NT2/D1 (cell line): Measurements from ENCODE around the gene CEP104.

Experiments
- DNase-seq: peaks from one replicate; pipeline ENCODE4 v3.0.0-alpha.2; 2011; ENCODE audit warnings: low read depth, low spot score
- H3K27me3 ChIP-seq: 2 replicates; pipeline ENCODE4 v1.6.0; 2011; ENCODE audit warnings: mild to moderate bottlenecking; ENCODE audit not compliant: insufficient read length, insufficient read depth
- H3K36me3 ChIP-seq: 2 replicates; pipeline ENCODE4 v1.6.1; 2011; ENCODE audit warnings: mild to moderate bottlenecking, low read length, mixed read lengths; ENCODE audit not compliant: insufficient read depth, insufficient read length
- H3K4me1 ChIP-seq: 2 replicates; pipeline ENCODE4 v1.5.1; 2011; ENCODE audit not compliant: insufficient read depth, insufficient read length
- H3K4me3 ChIP-seq: 2 replicates; pipeline ENCODE4 v1.5.1; 2011; ENCODE audit warnings: low read depth; ENCODE audit not compliant: insufficient read length
- H3K9ac ChIP-seq: 2 replicates; pipeline ENCODE4 v1.6.0; 2011; ENCODE audit warnings: low read depth; ENCODE audit not compliant: insufficient read length
- H3K9me3 ChIP-seq: 2 replicates; pipeline ENCODE4 v1.5.1; 2011; ENCODE audit warnings: mild to moderate bottlenecking, low read length; ENCODE audit not compliant: insufficient read depth
- SUZ12 ChIP-seq: IDR thresholded peaks from 2 replicates; pipeline ENCODE4 v1.6.1; 2011; ENCODE audit not compliant: insufficient read length, insufficient read depth; ENCODE audit errors: extremely low read depth
- YY1 ChIP-seq: IDR thresholded peaks from 2 replicates; pipeline ENCODE4 v1.6.1; 2011; ENCODE audit not compliant: insufficient read length, insufficient read depth
- ZNF274 ChIP-seq: IDR thresholded peaks from 2 replicates; pipeline ENCODE4 v1.6.1; 2011; ENCODE audit warnings: mild to moderate bottlenecking, low read depth, low read length

The CEP104 gene

GRCh38 chr1:3775490-3776230 lies 81.4 kb downstream of the CEP104 start:
- H3K4me1 ChIP-seq: peaks cover 19% of the 10 kb centered on the region
- DNase-seq: no peak
- peaks cover 33% of the 10 kb centered on the region for H3K36me3 ChIP-seq
- H3K4me3 ChIP-seq: no peak overlapping the region
- TF ChIP-seq SUZ12 (no peak), ZNF274 (no peak), YY1 (no peak)
- H3K9me3 ChIP-seq: no peaks in the 10 kb centered on the region
- H3K9ac ChIP-seq: peak overlapping the region; percentile 32
- peaks cover 12% of the 10 kb centered on the region for H3K27me3 ChIP-seq

DNA sequence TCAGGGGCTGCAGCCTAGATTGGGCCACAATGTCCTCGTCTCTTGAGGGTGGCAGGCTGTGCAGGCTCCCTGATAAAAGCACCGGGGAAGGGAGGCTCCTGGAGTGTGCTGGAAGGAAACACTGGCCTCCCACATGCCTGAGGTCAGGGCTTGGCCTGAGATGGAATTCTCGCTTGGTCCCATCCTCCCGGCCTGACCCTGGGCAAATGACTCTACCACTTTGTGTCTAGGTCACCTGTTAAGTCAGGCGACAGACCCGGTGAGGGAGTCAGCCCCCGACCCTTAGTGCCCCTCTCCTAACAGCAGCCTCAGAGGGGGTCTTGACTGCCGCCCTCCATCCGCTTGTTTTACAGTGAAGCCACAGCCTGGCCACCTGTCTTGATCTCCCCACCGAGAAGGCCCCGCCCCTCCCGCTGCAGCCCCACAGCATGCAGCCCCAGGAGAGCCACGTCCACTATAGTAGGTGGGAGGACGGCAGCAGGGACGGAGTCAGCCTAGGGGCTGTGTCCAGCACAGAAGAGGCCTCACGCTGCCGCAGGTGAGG lies 82.0 kb downstream of the CEP104 start:
- TF ChIP-seq YY1 (no peak), SUZ12 (no peak), ZNF274 (no peak)
- Histone ChIP-seq H3K27me3 (peaks cover 12% of the 10 kb centered on the region), H3K9ac (peak overlapping the region; percentile 32), H3K4me1 (peaks cover 21% of the 10 kb centered on the region), H3K36me3 (peaks cover 26% of the 10 kb centered on the region), H3K9me3 (no peaks in the 10 kb centered on the region), H3K4me3 (no peak overlapping the region)
- no peak for DNase-seq

- TF ChIP-seq ZNF274 (no peak), YY1 (no peak), SUZ12 (no peak)
- Histone ChIP-seq H3K4me1 (peaks cover 21% of the 10 kb centered on the region), H3K9ac (peak overlapping the region; percentile 56), H3K27me3 (peaks cover 12% of the 10 kb centered on the region), H3K9me3 (no peaks in the 10 kb centered on the region), H3K4me3 (no peak overlapping the region), H3K36me3 (peaks cover 20% of the 10 kb centered on the region)
- no peak for DNase-seq
Observed at GRCh38 chr1:3774276-3774945, 82.6 kb downstream of the CEP104 start.

GRCh38 chr1:3773572-3774275 lies 83.3 kb downstream of the CEP104 start:
- Histone ChIP-seq H3K9ac (peak overlapping the region; percentile 66), H3K27me3 (peaks cover 12% of the 10 kb centered on the region), H3K9me3 (no peaks in the 10 kb centered on the region), H3K36me3 (peaks cover 13% of the 10 kb centered on the region), H3K4me1 (peaks cover 21% of the 10 kb centered on the region), H3K4me3 (no peak overlapping the region)
- TF ChIP-seq ZNF274 (no peak), SUZ12 (no peak), YY1 (no peak)
- DNase-seq: no peak

GRCh38 chr1:3772715-3773571 lies 84.1 kb downstream of the CEP104 start, which contains the start of gene SMIM1:
TSS of gene SMIM1 (plus strand) at chr1:3772749. CDS start at chr1:3775374, 2,625 bp downstream.
- Histone ChIP-seq H3K4me1 (peaks cover 21% of the 10 kb centered on the region), H3K9me3 (no peaks in the 10 kb centered on the region), H3K9ac (peak within 1 kb of the TSS; percentile 78), H3K27me3 (peaks cover 12% of the 10 kb centered on the region), H3K36me3 (peaks cover 5% of the 10 kb centered on the region), H3K4me3 (peak within 1 kb of the TSS; percentile 55)
- no peak for TF ChIP-seq YY1
- no peak for TF ChIP-seq SUZ12
- no peak for TF ChIP-seq ZNF274
- DNase-seq: no peak

DNA sequence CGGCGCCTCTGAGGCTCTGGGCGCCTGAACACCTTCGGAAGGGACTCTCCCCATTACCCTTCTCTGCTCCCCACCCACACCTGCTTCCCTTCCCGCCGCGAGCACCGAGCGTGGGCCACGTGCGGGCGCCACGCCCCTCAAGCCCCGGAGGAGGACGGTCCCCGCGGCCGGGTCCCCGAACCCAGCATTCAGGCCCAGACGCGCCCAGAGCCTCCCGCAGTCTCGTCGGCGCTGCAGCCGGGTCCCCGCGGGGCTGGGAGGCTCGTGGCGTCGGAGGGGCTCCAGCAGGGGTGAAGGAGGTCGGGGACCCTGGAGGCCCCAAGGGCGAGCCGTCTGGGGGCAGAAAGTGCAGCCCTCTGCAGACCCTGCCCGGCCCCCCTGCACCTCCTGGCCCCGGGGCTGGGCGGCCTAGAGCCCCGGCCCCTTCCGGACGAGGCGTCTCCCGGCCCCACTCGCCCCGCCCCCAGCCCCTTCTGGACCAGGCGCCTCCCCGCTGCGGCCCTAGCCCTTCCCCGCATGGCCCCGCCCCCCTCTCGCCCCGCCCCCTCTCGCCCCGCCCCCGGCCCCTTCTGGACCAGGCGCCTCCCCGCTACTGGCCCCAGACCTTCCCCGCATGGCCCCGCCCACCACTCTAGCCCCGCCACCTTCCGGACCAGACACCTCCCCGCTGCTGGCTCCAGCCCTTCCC lies 84.8 kb downstream of the CEP104 start:
- peak; percentile 71 for DNase-seq
- Histone ChIP-seq H3K9me3 (no peaks in the 10 kb centered on the region), H3K4me1 (peaks cover 21% of the 10 kb centered on the region), H3K9ac (peak overlapping the region; percentile 78), H3K4me3 (peak overlapping the region; percentile 55), H3K36me3 (peaks cover 3% of the 10 kb centered on the region), H3K27me3 (peaks cover 12% of the 10 kb centered on the region)
- no peak for TF ChIP-seq ZNF274
- no peak for TF ChIP-seq YY1
- no peak for TF ChIP-seq SUZ12
